NCI-H2196 (cell line): ENCODE results near the gene RBP3.
A peak's percentile ranks its signal among the peaks of the same experiment; 100 is the strongest.

ENCODE experiments used
- DNase-seq: peaks from one replicate; lab custom pipeline; 2025; ENCODE audit not compliant: unreplicated experiment; lab: John Stamatoyannopoulos, UW

Gene RBP3

GRCh38 chr10:47356708-47357107 lies 8.5 kb downstream of the RBP3 start:
- no peak for DNase-seq

DNA sequence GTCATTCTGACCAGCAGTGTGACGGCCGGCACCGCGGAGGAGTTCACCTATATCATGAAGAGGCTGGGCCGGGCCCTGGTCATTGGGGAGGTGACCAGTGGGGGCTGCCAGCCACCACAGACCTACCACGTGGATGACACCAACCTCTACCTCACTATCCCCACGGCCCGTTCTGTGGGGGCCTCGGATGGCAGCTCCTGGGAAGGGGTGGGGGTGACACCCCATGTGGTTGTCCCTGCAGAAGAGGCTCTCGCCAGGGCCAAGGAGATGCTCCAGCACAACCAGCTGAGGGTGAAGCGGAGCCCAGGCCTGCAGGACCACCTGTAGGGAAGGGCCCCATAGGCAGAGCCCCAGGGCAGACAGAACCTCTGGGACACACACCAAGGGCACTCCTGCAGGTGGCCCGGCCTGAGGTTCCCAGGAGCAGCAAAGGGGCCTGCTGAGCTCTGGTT lies 9.0 kb downstream of the RBP3 start:
- DNase-seq = no peak

DNA sequence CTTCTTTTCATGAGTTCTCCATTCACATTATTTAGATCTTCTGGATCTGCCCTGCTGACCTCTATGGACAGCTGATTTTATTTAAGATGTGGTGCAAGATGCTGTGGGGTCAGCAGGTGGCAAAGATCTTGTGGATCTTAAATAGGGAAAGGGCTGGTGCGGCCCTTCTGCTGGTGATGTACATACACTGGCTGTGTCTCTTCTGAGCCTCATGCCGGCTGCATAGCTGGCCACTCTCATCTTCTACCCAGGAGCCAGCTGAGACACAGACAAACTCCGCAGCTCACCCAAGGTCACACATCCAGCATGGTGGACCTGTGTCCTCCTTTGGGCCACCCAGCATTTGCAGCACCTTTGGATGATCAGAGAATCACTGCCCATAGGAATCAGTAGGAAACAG lies 9.7 kb downstream of the RBP3 start:
- DNase-seq = no peak

- no peak for DNase-seq
Observed at GRCh38 chr10:47358457-47358856, 10.3 kb downstream of the RBP3 start.

DNA sequence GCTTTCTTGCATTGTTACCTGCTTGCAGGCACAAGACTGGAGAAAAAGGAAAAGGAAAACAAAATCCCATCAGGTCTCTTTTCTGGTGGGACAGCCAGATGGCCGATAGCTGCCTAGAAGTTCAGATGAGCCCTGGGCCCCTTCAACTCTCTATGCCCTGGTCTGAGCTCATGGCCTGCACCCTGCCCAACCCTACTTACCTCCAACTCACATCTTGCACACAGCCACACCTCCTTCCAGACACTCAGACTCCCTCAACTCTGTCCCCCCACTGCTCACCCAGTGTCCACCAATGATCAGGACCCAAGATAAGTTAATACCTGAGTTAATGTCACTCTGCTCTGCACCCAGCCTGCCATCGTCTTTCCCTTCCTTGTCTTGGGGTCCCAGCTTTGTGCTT lies 10.9 kb downstream of the RBP3 start:
- DNase-seq = no peak

- DNase-seq = no peak
Observed at GRCh38 chr10:47359626-47360418, 11.7 kb downstream of the RBP3 start.

DNA sequence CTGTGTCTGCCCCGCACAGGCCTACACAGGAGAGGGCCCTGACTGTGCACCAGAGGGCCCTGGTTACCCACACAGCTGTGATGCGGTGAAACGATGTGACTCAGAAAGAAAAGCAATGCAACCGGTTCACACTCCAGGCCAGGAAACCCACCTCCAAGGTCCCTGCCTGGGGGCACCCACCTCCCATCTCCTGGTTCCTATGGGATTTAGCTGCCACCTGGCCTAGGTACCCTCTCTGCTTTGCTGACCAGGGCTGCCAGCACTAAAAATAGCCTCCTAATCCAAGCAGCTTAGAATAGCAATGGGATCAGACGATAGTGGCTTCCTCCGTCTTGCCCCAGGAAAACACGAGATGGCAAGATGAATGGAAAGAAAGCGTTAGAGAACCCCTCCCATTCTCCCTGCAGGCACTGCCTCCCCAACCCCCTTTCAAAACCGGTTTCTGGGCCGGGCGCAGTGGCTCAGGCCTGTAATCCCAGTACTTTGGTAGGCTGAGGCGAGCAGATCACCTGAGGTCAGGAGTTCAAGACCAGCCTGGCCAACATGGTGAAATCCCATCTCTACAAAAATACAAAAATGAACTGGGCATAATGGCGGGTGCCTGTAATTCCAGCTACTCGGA lies 12.4 kb downstream of the RBP3 start:
- no peak for DNase-seq

GRCh38 chr10:47361293-47361692 lies 13.1 kb downstream of the RBP3 start:
- peak; percentile 21 for DNase-seq

DNA sequence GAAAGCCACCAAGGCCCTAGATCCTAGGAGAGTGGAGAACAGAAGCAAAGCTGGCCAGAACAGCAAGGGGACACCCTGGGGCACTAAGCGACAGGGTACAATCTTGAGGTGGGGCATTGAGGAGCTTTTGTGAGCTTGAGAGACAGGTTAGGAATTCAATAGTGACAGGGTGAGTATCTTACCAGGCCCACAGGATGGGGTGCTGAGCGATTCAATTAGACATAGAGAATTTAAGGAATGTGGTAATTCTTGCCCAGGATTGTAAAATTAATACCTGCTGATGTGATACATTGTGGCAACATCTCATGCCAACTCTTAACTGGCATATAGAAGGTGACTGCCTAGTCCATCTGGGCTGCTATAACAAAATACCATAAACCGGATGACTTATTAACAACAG lies 14.0 kb downstream of the RBP3 start:
- no peak for DNase-seq

DNA sequence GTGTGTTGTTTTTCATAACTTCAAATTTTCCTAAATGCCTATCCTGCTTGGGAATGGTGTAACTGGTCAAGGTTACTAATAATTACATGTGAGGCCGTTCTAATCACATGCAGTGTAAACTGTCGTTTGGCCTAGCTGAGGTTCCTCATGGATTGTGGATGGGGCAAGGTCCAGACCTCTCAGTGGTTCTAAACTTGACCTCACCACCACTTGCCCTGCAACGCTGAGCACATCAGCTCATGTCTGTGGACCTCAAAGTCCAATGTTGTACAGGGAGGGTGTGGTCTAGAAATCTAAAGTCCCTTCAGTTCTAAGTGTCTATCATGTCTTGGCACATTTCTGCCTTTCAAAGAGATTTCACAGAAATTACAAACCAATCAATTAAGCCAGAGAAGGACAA lies 15.6 kb downstream of the RBP3 start:
- DNase-seq = no peak

DNA sequence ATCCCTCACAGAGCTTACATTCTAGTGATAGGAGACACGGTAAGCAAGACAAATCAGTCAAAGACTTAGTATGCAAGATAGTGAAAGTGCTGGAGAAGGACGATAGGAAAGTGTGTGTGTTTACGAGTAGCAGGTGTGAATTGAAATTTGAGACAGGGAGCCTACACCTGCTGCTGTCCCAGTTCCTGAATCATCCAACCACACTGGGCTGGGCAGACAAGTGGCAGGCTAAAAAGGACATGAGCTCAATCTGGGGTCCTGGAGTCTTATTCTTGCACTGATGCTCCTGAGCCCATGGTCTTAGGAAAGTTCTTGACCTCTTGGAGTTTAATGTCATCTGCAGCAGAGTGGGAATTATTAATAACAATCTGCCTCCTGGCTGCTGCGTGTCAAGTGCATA lies 16.2 kb downstream of the RBP3 start:
- DNase-seq = peak; percentile 7

DNA sequence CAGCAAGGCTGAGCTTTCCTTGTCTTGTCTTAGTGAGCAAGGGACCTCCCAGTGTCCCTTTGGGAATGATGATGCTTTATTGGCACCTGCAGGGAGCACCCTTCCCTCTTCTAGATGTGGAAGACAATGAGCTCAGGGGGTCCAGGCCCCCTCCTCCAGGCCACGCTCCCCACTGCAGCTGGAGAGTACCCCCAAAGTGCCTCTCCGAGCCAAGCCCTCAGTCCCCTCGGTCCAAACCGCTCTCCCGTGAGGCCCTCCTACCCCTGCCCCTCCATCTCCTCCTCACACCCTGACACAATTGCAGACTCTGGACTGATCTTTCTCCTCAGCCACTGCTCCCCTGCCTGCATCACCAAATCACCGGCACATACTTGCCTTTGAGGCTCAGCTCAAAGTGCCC lies 16.7 kb downstream of the RBP3 start:
- no peak for DNase-seq

GRCh38 chr10:47365431-47366180 lies 17.4 kb downstream of the RBP3 start:
- no peak for DNase-seq

GRCh38 chr10:47366181-47366631 lies 18.0 kb downstream of the RBP3 start:
- DNase-seq = no peak

- no peak for DNase-seq
Observed at GRCh38 chr10:47366731-47367460, 18.7 kb downstream of the RBP3 start.

DNA sequence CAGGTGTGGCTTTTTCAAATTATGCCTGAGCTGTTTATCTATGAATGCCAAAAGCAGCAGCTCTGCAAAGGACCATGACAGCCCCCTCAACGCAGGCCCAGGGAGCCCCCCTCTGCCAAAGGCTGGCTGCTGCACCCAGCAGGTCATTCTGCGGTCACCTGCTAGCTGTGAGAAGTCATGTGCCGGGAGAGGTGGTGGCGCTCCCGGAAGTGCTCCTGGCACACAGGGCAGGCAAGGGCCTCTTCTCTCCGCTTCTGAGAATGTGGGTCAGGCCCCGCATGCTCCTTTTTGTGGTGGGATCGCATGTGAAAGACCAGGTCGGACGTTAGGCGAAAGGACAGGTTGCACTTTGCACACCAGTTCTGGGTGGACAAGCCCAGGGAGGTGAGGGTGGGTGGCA lies 19.5 kb downstream of the RBP3 start:
- no peak for DNase-seq

GRCh38 chr10:47368431-47369180 lies 20.4 kb downstream of the RBP3 start:
- no peak for DNase-seq

GRCh38 chr10:47369251-47369894 lies 21.2 kb downstream of the RBP3 start:
- no peak for DNase-seq

DNA sequence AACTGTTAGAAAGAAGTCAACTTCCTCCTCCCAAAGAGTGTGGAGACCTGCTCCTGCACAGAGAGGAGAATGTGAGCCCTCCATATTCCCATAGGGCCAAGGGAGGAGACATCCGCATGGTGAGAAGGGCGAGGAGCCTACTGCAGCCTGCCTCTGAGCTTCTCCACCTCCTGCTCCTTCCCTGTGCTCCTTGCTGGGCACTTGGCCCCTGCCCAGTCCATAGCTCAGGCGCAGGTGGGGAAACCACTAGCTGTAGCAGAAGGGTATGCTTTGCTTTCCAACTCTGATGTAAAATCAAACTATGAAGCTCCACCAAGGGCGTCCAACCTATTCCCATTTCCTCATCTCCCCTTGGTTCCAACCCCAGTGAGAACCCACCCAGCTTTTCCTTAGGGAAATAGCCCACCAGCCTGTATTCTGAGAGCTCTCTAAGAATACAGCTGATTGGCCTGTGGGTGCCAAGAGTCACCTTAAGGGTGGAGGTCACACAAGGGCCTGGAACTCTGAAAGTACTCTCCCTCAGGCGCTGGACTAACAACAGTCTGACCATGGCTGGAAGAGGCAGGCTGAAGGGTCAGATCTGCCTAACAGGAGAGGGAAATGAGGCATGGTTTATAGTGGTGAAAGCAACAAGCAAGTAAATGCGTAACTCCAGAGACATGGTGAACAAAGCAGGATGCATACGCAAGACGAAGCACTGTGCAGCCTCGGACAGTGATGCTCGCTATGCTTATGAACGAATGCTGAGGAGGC lies 22.0 kb downstream of the RBP3 start:
- no peak for DNase-seq
